ENCODE data around the gene MKX.
"Not testable (repeated sequence)": the region's sequence is repeated elsewhere in the genome, so short reads cannot be mapped to it uniquely, and the experiment has no call there.

MKX gene

DNA sequence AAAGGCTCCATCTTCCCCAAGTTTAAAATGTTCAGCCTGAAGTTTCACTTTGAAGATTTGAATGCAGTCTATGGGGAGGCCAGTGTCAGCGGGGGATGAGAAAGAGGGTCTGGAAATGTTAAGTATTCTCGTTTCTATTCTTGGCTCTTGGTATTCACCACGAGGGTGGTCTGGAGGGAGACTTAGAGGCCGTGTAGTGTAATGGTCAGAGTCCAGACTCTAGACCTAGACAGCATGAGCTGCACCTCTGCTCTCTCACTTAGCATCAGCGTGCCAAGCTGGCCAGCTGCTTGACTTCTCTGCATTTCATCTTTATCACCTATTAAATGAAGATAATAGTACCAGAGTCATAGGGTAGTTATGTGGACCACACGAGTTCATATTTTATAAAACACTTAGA, 57.9 kb downstream of the MKX start:
- DNase-seq: no peak

DNA sequence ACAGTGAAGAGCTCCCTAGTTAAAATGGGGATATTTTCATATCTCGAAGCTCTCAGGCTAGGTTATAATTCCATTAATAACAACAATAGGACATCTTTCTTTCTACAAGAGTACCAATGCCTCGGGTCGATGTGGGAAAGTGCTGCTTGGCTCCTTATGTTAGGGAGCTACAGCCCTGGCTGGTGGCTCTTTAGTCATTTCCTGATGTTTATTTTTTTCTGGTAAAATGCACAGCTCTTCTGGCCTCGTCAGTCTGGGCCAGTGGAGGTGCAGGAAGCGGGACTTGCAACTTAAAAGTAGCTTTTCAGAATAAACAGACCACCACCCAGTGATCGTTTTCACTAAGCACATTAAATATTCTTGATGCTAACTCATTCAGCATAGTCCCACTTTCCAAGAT, 58.3 kb downstream of the MKX start:
- DNase-seq: no peak

GRCh38 chr10:27685681-27686080, 59.9 kb downstream of the MKX start:
- DNase-seq: no peak

- no peak for DNase-seq
Observed at GRCh38 chr10:27683226-27683625, 62.4 kb downstream of the MKX start.

DNA sequence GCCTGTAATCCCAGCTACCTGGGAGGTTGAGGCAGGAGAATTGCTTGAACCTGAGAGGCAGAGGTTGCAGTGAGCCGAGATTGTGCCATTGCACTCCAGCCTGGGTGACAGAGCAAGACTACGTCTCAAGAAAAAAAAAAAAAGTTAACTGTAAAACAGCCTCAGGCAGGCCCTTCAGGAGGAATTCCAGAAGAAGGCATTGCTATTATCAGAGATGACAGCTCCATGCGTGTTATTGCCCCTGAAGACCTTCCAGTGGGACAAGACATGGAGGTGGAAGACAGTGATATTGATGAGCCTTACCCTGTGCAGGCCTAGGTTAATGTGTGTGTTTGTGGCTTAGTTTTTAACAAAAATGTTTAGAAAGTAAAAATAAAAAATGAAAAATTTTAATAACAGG, 63.8 kb downstream of the MKX start:
- not testable (repeated sequence) for DNase-seq

DNA sequence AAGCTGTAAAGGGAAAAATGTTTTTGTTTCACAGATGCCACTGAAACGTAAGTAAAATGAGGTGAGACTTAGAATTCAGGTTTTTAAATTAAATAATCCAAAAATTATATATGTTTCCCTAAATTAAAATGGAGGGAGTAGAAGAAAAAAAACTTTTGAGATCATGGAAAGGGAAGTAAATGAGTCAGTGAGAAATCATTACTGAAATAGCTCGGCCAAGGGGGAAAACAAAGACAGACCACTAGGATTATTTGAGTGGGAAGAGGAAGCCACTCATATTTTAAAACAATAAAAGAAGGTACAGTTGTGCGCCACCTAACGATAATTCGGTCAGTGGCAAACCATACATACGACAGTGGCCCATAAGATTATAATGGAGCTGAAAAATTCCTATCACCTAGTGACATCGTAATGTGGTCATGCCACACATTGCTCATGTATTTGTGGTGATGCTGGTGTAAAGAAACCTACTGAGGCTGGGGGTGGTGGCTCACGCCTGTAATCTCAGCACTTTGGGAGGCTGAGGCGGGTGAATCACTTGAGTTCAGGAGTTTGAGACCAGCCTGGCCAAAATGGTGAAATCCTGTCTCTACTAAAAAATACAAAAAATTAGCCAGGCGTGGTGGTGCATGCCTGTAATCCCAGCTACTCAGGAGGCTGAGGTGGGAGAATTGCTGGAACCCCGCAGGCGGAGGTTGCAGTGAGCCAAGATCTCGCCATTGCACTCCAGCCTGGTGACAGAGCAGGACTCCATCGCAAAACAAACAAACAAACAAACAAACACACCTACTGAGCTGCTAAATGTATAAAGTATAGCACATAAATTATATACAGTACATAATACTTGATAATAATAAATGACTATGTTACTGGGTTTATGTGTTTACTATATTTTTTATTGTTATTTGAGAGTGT, 64.7 kb downstream of the MKX start:
- no peak for DNase-seq

- no peak for DNase-seq
Observed at GRCh38 chr10:27680006-27680557, 65.5 kb downstream of the MKX start.

DNA sequence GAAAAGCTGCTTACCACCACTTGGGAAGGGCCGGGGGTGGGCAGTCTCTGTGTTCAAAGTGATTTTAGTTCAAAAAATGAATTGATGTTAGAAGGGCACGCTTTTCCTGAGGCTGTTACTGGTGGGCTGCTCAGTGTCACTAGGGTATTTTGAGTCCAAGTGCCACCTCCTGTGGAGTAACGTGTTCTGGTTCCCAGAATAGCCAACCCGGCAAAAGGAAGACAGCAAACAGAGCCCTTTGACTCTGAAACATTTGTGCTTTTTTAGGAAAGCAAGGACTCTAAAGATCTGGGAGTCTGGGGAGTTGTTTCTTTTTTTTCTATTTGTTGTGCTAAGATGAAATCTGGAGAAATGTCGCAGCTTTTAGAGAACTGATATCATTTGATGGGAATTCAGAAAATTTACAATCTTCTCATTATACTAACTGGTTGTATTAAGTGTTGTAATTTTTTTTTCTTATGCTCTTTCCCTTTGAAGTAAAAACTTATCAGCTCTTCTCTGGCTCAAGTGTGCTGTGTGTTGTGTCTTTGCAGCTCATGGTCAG, 66.2 kb downstream of the MKX start:
- DNase-seq: no peak

GRCh38 chr10:27678166-27678565, 67.5 kb downstream of the MKX start:
- DNase-seq: no peak

DNA sequence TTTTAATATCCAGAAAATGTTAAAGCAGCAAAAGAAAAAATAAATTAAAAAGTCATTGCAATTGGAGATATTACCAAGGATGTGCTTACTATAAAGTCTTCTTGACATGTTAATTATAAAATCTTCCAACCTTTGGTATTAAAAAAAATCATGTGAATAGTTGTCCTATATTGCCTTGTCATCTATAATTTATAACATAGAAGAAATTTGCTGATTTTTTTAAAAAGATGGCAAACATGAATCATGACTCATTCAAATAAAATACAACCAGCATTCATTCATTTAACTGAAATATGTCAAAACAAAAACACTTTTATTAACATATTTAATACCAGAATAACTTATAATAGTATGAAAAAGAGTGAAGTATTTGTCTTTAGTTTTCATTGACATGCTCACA, 72.6 kb downstream of the MKX start:
- no peak for DNase-seq

DNA sequence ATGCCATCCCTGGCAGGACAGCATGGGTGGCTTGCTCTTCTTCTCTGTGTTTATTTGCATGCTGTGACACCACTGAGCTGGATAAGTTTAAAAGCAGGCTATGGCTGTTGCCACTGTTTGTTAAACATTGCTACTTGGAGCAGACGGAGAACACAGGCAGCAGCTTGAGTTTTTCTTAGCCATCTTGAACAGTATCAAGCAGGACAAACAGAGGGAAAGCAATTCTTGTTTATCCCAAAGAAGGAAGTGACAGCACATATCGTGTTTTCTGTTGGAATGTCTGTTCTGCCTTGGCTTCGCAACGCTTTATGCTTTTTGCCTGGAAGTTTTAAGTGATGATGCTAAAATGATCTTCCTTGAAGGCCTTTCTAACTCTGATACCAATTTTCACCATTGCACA, 73.8 kb downstream of the MKX start:
- no peak for DNase-seq

DNA sequence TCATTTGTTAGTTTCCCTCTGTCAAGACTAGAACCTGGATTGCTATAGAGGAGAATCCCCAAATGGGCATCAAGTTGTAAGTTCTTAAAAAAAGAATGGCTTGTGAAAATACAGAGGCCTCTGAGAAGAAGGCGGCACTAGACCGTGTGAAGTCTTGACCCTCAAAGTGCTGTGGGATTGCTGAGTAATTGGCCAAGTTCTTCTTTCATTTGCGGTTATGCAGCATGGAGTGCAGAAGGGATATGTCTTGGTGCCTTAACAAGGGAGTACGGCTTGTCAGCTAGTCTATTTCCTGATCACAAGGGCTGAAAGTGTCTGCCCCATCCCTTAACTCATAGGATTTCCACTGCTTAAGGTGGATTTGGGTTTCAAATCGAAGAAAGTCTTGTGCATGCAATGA, 81.2 kb downstream of the MKX start:
- DNase-seq: no peak

DNA sequence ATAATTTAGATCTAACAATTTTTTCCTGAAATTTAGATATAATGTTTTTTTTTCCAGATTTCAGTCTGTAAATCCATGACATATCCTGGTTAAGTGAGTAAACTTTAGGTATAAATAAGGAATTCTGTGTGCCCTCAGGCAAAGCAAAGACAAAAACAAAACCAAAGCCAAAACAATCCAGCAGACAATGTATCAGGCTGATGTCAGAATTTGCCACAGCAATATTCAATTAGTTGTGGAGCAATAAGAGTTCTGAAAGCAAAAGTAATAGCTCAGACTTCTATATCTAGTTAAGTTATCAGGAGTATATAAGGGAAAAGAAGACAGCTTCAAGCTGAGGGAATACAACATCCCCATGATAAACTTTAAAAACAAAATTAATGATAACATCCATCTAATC, 82.0 kb downstream of the MKX start:
- no peak for DNase-seq

GRCh38 chr10:27661514-27662286, 83.9 kb downstream of the MKX start:
- DNase-seq: no peak

DNA sequence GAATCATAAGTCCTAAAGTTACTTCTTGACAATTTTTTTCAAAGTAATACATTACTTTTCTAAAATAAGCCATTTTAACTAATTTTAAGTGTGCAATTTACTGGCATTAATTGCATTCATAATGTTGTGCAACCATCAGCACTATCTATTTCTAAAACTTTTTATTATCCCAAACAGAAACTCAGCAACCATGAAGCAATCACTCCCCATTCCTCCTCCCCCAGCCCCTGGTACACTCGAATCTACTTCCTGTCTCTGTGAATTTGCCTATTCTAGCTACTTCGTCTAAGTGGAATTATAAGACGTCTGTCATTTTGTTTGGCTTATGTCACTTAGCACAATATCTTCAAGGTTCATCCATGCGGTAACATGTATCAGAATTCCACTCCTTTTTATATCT, 84.9 kb downstream of the MKX start:
- DNase-seq: no peak

DNA sequence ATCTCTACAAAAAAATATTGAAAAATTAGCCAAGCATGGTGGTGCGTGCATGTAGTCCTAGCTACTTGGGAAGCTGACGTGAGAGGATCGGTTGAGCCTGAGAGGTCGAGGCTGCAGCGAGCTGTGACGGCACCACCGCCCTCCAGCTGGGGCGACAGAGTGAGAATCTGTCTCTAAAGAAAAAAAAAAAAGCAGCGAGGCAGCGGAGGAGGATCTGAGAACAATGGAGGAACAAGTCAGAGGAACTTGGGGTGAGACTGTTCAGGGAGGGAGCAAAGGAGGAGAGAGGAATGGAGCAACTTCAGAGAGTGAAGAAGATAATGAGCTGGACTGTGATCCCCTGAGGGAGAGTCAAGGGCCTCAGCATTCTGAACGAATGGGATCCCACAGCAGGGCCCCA, 85.4 kb downstream of the MKX start:
- no peak for DNase-seq

GRCh38 chr10:27659786-27660185, 85.8 kb downstream of the MKX start:
- no peak for DNase-seq

GRCh38 chr10:27658788-27659187, 86.8 kb downstream of the MKX start:
- no peak for DNase-seq

DNA sequence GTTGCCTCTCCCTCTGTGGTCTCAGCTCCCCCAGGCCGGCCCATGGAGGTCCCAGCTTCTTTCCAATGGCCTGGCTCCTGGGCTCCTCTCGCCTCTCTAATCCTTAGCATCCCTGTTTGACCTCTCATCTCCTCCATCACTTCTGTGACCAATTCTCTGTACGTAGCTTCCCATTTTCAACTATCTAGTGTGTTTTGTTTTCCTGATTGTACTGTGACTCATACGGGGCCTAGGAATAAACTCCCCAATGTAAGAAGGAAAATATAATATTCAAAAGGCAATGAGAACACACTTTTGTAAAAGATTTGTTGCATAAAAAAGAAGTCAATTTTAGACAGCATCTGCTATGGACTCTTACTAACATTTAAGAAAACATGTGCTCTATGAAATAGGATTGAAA, 90.3 kb downstream of the MKX start:
- no peak for DNase-seq

DNA sequence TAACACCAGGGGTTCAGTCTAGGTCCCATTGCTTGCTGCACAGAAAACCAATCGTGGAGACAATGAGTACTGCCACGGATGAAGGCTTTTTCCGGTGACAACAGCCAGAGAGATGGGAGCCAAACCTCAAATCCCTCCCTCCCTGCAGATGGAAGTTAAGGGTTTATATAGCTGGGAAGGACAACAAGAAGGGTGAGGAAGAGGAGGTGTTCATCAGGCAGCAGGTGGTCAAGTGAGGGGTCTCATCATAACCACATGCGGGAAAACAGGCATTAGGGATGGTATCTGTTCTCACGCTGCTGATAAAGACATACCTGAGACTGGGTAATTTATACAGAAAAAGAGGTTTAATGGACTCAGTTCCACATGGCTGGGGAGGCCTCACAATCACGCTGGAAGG, 91.3 kb downstream of the MKX start:
- DNase-seq: no peak

- no peak for DNase-seq
Observed at GRCh38 chr10:27646604-27647175, 98.9 kb downstream of the MKX start.

DNA sequence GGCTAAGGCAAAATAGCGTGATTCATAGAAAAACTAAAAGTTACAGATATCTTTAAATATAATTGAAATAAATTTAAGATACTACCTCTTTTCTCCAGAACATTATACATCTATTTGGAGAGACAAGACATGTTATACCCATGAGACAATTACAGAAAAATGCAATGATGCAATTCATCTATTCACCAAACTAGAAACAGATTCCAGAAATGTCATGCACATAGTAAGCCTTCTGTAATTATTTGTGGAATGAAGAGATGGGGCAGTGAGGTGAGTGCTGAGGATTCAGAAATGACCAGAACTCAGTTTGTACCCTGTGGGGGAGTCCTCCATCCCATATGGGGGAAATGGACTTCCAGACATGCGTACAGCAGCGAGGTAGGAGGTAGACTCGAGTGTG, 99.4 kb downstream of the MKX start:
- no peak for DNase-seq

GRCh38 chr10:27644307-27644939, 101.2 kb downstream of the MKX start:
- no peak for DNase-seq

All from NCI-H1092 treated with DMSO at 0.1 percent for 48 hours (cell line).